Spleen (tissue), 11 donors: ENCODE measurements around the gene TXNRD2. TPM values are rescaled to one million over a fixed set of nuclear protein-coding genes. Genes with fewer than 3 reads are reported as not detected.
A peak's percentile ranks its signal among the peaks of the same experiment; 100 is the strongest.

Experiments used
- DNase-seq: peaks from one replicate; pipeline ENCODE4 v3.0.0-alpha.2; 2020
- H3K27ac ChIP-seq, 8 donors: fragments of 200-600 bp; sonication (generic) in 7 of 8; 1 replicate in 4 of 8; 2 replicates in 4 of 8; pipeline versions ENCODE4 v1.5.0 to v1.8.0; 2016 to 2021; ENCODE audit warnings: inconsistent platforms in 4 of 8, mild to moderate bottlenecking in 4 of 8, moderate library complexity in 1 of 8
- H3K27me3 ChIP-seq, 7 donors: fragments of 200-600 bp; sonication (generic) in 6 of 7; replicated peaks in 1 of 7; 1 replicate in 4 of 7; 2 replicates in 3 of 7; pipeline versions ENCODE4 v1.5.0 to v1.8.0; 2016 to 2021; ENCODE audit warnings: inconsistent platforms in 3 of 7, mild to moderate bottlenecking in 1 of 7
- H3K36me3 ChIP-seq, 6 donors: fragments of 200-600 bp; sonication (generic) in 5 of 6; 1 replicate in 4 of 6; 2 replicates in 2 of 6; pipeline versions ENCODE4 v1.5.0 to v1.8.0; 2016 to 2021; ENCODE audit warnings: inconsistent platforms in 2 of 6
- H3K4me1 ChIP-seq, 6 donors: fragments of 200-600 bp; sonication (generic) in 5 of 6; 1 replicate in 3 of 6; 2 replicates in 3 of 6; pipeline versions ENCODE4 v1.5.0 to v1.8.0; 2016 to 2021; ENCODE audit warnings: inconsistent platforms in 3 of 6
- H3K4me3 ChIP-seq, 8 donors: fragments of 200-600 bp; sonication (generic) in 7 of 8; 1 replicate in 4 of 8; 2 replicates in 4 of 8; pipeline versions ENCODE4 v1.5.0 to v1.8.0; 2016 to 2021; ENCODE audit warnings: inconsistent platforms in 4 of 8, mild to moderate bottlenecking in 4 of 8, moderate library complexity in 2 of 8
- H3K9me3 ChIP-seq, 8 donors: fragments of 200-600 bp; sonication (generic) in 7 of 8; 1 replicate in 4 of 8; 2 replicates in 4 of 8; pipeline versions ENCODE4 v1.5.0 to v1.8.0; 2016 to 2021; ENCODE audit warnings: inconsistent platforms in 4 of 8
- CTCF ChIP-seq, 11 experiments: fragments of 200-600 bp in 7 of 11; fragments of 450-650 bp in 4 of 11; sonication (generic) in 4 of 11; IDR thresholded peaks in 8 of 11; conservative IDR thresholded peaks in 3 of 11; 1 replicate in 7 of 11; 2 replicates in 4 of 11; pipeline versions ENCODE4 v1.4.0 to v1.8.0; 2016 to 2021; ENCODE audit warnings: antibody characterized with exemption in 11 of 11, inconsistent platforms in 4 of 11, mild to moderate bottlenecking in 1 of 11
- POLR2A ChIP-seq, 3 donors: fragments of 450-650 bp; IDR thresholded peaks; one replicate each; pipeline ENCODE4 v1.5.1; 2017; ENCODE audit warnings: antibody characterized with exemption in 3 of 3, mild to moderate bottlenecking in 1 of 3
- POLR2AphosphoS5 ChIP-seq, 3 donors: sonication (generic); formaldehyde crosslinking; IDR thresholded peaks; one replicate each; pipeline ENCODE4 v1.5.1; 2017; ENCODE audit warnings: antibody characterized with exemption in 3 of 3
- whole genome bisulfite sequencing, 5 donors: extraction: QIAGEN DNeasy Blood & Tissue Kit in 3 of 5; methylation state at CpG; one replicate each; pipeline versions ENCODE4 v1.1.5 to v1.1.7; 2013 to 2018; 5-methylcytosine and 5-hydroxymethylcytosine counted together
- intact Hi-C: fragments of 100-400 bp; cut with DNase I; formaldehyde crosslinking; loops from one replicate; pipeline ENCODE4 v1.15.0; 2023; ENCODE audit warnings: low total_unique reads
- polyA plus RNA-seq, 3 donors: library from polyadenylated mRNA; stranded (reverse); fragments of 200-250 nt; gene quantifications; one replicate each; pipeline ENCODE4 v1.2.1, GENCODE V29; 2013
- total RNA-seq, 7 donors: library from RNA; depleted of rRNA in 3 of 7; stranded (reverse); fragments of >200 nt in 3 of 7; fragmentation: NEBNext Ultra II Directional in 4 of 7; extraction: Animal tissue kit (Norgen Biotek cat#: 25700) in 4 of 7; gene quantifications; one replicate each; pipeline versions ENCODE4 v1.1.0 to v1.2.1, GENCODE V29; 2016 to 2021
- donor health status: healthy with polysubstance abuse.
- donor health status: DM: no; HTN: no; CAD: no; lungs with moderate emphysema.
- donor health status: DM: no; HTN: no; CAD: no.
- donor health status: Bipolar disorder and iron deficiency.
- donor health status: healthy.
- donor health status: DM: no; HTN: no; CAD: no.
- donor health status: DM: yes; HTN: yes; CAD: no.

Gene TXNRD2
- total and polyA plus RNA-seq, 10 donors = 21.6 to 45.9 (median 35.5) TPM

GRCh38 chr22:19931514-19931913 is 10.1 kb downstream of the TXNRD2 start:
- Histone ChIP-seq H3K9me3 (peaks cover 0 to 17% (median 16%) of the 10 kb centered on the region in 8 donors), H3K4me1 (peaks cover 0 to 19% (median 11%) of the 10 kb centered on the region in 6 donors), H3K27ac (no peak overlapping the region), H3K4me3 (no peak overlapping the region), H3K27me3 (no peaks in the 10 kb centered on the region), H3K36me3 (peaks cover 0 to 43% (median 0%) of the 10 kb centered on the region in 6 donors)
- TF ChIP-seq CTCF (IDR thresholded peaks at IDR 0.05 in 8 of 11, conservative IDR thresholded peaks at IDR 0.05 in 3 of 11) (no peak), POLR2AphosphoS5 (IDR thresholded peaks at IDR 0.05) (no peak), POLR2A (IDR thresholded peaks at IDR 0.05) (no peak)
- DNase-seq = no peak
- intact Hi-C loops = no loop called here
- WGBS, 5 donors = 92 to 98% (median 96%) methylated on average over 8 of the region's 8 CpGs

- H3K27me3 ChIP-seq = no peaks in the 10 kb centered on the region
- H3K4me1 ChIP-seq = peaks cover 0 to 19% (median 11%) of the 10 kb centered on the region in 6 donors
- no peak overlapping the region for H3K4me3 ChIP-seq
- no peak for DNase-seq
- WGBS, 5 donors = 89 to 92% (median 92%) methylated on average over 21 of the region's 21 CpGs
- H3K9me3 ChIP-seq = peaks cover 0 to 10% (median 9%) of the 10 kb centered on the region in 8 donors
- H3K36me3 ChIP-seq = peaks cover 0 to 36% (median 0%) of the 10 kb centered on the region in 6 donors
- intact Hi-C loops = no loop called here
- no peak for TF ChIP-seq POLR2A (IDR thresholded peaks at IDR 0.05)
- TF ChIP-seq POLR2AphosphoS5 (IDR thresholded peaks at IDR 0.05) = no peak
- peak overlapping the region in 1 of 8 donors; percentile 24 for H3K27ac ChIP-seq
Observed at GRCh38 chr22:19930551-19931486, 10.8 kb downstream of the TXNRD2 start.

GRCh38 chr22:19929586-19930550 is 11.8 kb downstream of the TXNRD2 start:
- Histone ChIP-seq H3K36me3 (peaks cover 0 to 26% (median 0%) of the 10 kb centered on the region in 6 donors), H3K27ac (peak overlapping the region in 1 of 8 donors; percentile 24), H3K9me3 (peaks cover 0 to under 1% (median under 1%) of the 10 kb centered on the region in 8 donors), H3K27me3 (no peaks in the 10 kb centered on the region), H3K4me3 (no peak overlapping the region), H3K4me1 (peaks cover 0 to 19% (median 11%) of the 10 kb centered on the region in 6 donors)
- WGBS, 5 donors = 91 to 96% (median 92%) methylated on average over 20 to 21 of the region's 21 CpGs
- TF ChIP-seq POLR2AphosphoS5 (IDR thresholded peaks at IDR 0.05) (no peak), POLR2A (IDR thresholded peaks at IDR 0.05) (no peak), CTCF (IDR thresholded peaks at IDR 0.05 in 8 of 11, conservative IDR thresholded peaks at IDR 0.05 in 3 of 11) (no peak)
- intact Hi-C loops = no loop called here
- peak; percentile 63 for DNase-seq

- intact Hi-C loops = no loop called here
- 79 to 85% (median 81%) methylated on average over 11 of the region's 11 CpGs for WGBS, 5 donors
- TF ChIP-seq CTCF (IDR thresholded peaks at IDR 0.05 in 8 of 11, conservative IDR thresholded peaks at IDR 0.05 in 3 of 11) = no peak
- TF ChIP-seq POLR2AphosphoS5 (IDR thresholded peaks at IDR 0.05) = no peak
- TF ChIP-seq POLR2A (IDR thresholded peaks at IDR 0.05) = no peak
- H3K4me3 ChIP-seq = no peak overlapping the region
- H3K9me3 ChIP-seq = no peaks in the 10 kb centered on the region
- no peak for DNase-seq
- H3K27ac ChIP-seq = peak overlapping the region in 2 of 8 donors; percentile 45 to 60
- H3K27me3 ChIP-seq = no peaks in the 10 kb centered on the region
- H3K36me3 ChIP-seq = peaks cover 0 to 37% (median 0%) of the 10 kb centered on the region in 6 donors
- H3K4me1 ChIP-seq = peaks cover 0 to 12% (median 10%) of the 10 kb centered on the region in 6 donors
Observed at GRCh38 chr22:19928207-19928606, 13.4 kb downstream of the TXNRD2 start.
